ENCODE results near the gene KRT35.

The KRT35 gene

GRCh38 chr17:41481036-41481435 is at the start of gene KRT35:
TSS of gene KRT35 (minus strand) at chr17:41481151. CDS start at chr17:41481097, 54 bp downstream.
- DNase-seq (ENCODE audit: low spot score): no peak

GRCh38 chr17:41530062-41531048 is 49.4 kb upstream of the KRT35 start:
- DNase-seq (ENCODE audit: low spot score): no peak

GRCh38 chr17:41529491-41529915 is 48.6 kb upstream of the KRT35 start:
- no peak for DNase-seq (ENCODE audit: low spot score)

- DNase-seq (ENCODE audit: low spot score): no peak
Observed at GRCh38 chr17:41528959-41529353, 48.0 kb upstream of the KRT35 start.

- DNase-seq (ENCODE audit: low spot score): no peak
Observed at GRCh38 chr17:41527063-41528023, 46.4 kb upstream of the KRT35 start.

GRCh38 chr17:41524261-41524660 is 43.3 kb upstream of the KRT35 start:
- no peak for DNase-seq (ENCODE audit: low spot score)

- DNase-seq (ENCODE audit: low spot score): no peak
Observed at GRCh38 chr17:41523787-41524186, 42.8 kb upstream of the KRT35 start.

- no peak for DNase-seq (ENCODE audit: low spot score)
Observed at GRCh38 chr17:41523225-41523593, 42.3 kb upstream of the KRT35 start.

GRCh38 chr17:41522301-41523224 is 41.6 kb upstream of the KRT35 start:
- no peak for DNase-seq (ENCODE audit: low spot score)

GRCh38 chr17:41521574-41522261 is 40.8 kb upstream of the KRT35 start:
- no peak for DNase-seq (ENCODE audit: low spot score)

- DNase-seq (ENCODE audit: low spot score): no peak
Observed at GRCh38 chr17:41520821-41521521, 40.0 kb upstream of the KRT35 start.

GRCh38 chr17:41519501-41520224 is 38.7 kb upstream of the KRT35 start:
- DNase-seq (ENCODE audit: low spot score): no peak

GRCh38 chr17:41518789-41519449 is 38.0 kb upstream of the KRT35 start, which contains the start of gene KRT15:
TSS of gene KRT15 (minus strand) at chr17:41518890. CDS start at chr17:41518827, 63 bp downstream.
- DNase-seq (ENCODE audit: low spot score): no peak

- DNase-seq (ENCODE audit: low spot score): no peak
Observed at GRCh38 chr17:41518031-41518430, 37.1 kb upstream of the KRT35 start.

- no peak for DNase-seq (ENCODE audit: low spot score)
Observed at GRCh38 chr17:41516830-41517283, 35.9 kb upstream of the KRT35 start.

- DNase-seq (ENCODE audit: low spot score): no peak
Observed at GRCh38 chr17:41516147-41516829, 35.3 kb upstream of the KRT35 start.

GRCh38 chr17:41513168-41513547 is 32.2 kb upstream of the KRT35 start:
- DNase-seq (ENCODE audit: low spot score): no peak

GRCh38 chr17:41512546-41513167 is 31.7 kb upstream of the KRT35 start:
- DNase-seq (ENCODE audit: low spot score): no peak

All from CD4-positive, alpha-beta T cell treated with Interleukin-2 at 100 ng/mL for 4 hours (primary cell).